ENCODE data around the gene TMEM158. TPM values are rescaled to one million over a fixed set of nuclear protein-coding genes. Genes with fewer than 3 reads are reported as not detected.

TMEM158 gene
- total RNA-seq, 2 experiments from 2014 or later: not detected

- ChIA-PET POLR2A (no interaction called here), CTCF (no interaction called here)
- Mint-ChIP-seq H3K36me3 (no peaks in the 10 kb centered on the region), H3K27ac (no peak overlapping the region), H3K9me3 (no peaks in the 10 kb centered on the region), H3K4me1 (ENCODE audit: low read depth) (peaks cover 3% of the 10 kb centered on the region), H3K4me3 (no peak overlapping the region), H3K27me3 (peaks cover 10% of the 10 kb centered on the region)
- DNase-seq: no peak
- intact Hi-C loops (cut with micrococcal nuclease): no loop called here
Measured at GRCh38 chr3:45188719-45189659, 37.1 kb downstream of the TMEM158 start.

GRCh38 chr3:45187694-45188141 is 38.4 kb downstream of the TMEM158 start:
- intact Hi-C loops (cut with micrococcal nuclease): no loop called here
- POLR2A ChIA-PET: no interaction called here
- peak; percentile 56 for DNase-seq
- Mint-ChIP-seq H3K4me1 (ENCODE audit: low read depth) (peaks cover 7% of the 10 kb centered on the region), H3K36me3 (no peaks in the 10 kb centered on the region), H3K27me3 (peaks cover 10% of the 10 kb centered on the region), H3K27ac (no peak overlapping the region), H3K9me3 (no peaks in the 10 kb centered on the region), H3K4me3 (no peak overlapping the region)
- CTCF ChIA-PET: no interaction called here

GRCh38 chr3:45186871-45187270 is 39.2 kb downstream of the TMEM158 start:
- ChIA-PET CTCF (no interaction called here), POLR2A (no interaction called here)
- H3K27ac Mint-ChIP-seq: no peak overlapping the region

GRCh38 chr3:45185461-45185860 is 40.6 kb downstream of the TMEM158 start:
- H3K36me3 Mint-ChIP-seq: no peaks in the 10 kb centered on the region
- H3K27me3 Mint-ChIP-seq: peaks cover 10% of the 10 kb centered on the region
- H3K4me1 Mint-ChIP-seq (ENCODE audit: low read depth): peaks cover 7% of the 10 kb centered on the region
- DNase-seq: no peak
- ChIA-PET POLR2A (no interaction called here), CTCF (interaction anchor here (1.2 kb wide), 1 partner anchor 25 kb away, joined by 3 read pairs; no protein-coding TSS in a partner anchor)
- intact Hi-C loops (cut with micrococcal nuclease): no loop called here
- H3K4me3 Mint-ChIP-seq: no peak overlapping the region
- peak overlapping the region; percentile 18 for H3K27ac Mint-ChIP-seq
- H3K9me3 Mint-ChIP-seq: no peaks in the 10 kb centered on the region

More at GRCh38 chr3:45186871-45187270, 39.2 kb downstream of the TMEM158 start:
- Mint-ChIP-seq H3K4me3 (no peak overlapping the region), H3K4me1 (ENCODE audit: low read depth) (peaks cover 7% of the 10 kb centered on the region), H3K36me3 (no peaks in the 10 kb centered on the region), H3K27me3 (peaks cover 10% of the 10 kb centered on the region), H3K9me3 (no peaks in the 10 kb centered on the region)
- intact Hi-C loops (cut with micrococcal nuclease): no loop called here
- DNase-seq: no peak

- DNase-seq: no peak
- CTCF ChIA-PET: interaction anchor here (1.2 kb wide), 1 partner anchor 25 kb away, joined by 3 read pairs; no protein-coding TSS in a partner anchor
- intact Hi-C loops (cut with micrococcal nuclease): no loop called here
- no peaks in the 10 kb centered on the region for H3K36me3 Mint-ChIP-seq
- peaks cover 7% of the 10 kb centered on the region for H3K4me1 Mint-ChIP-seq (ENCODE audit: low read depth)
- H3K4me3 Mint-ChIP-seq: no peak overlapping the region
- H3K9me3 Mint-ChIP-seq: no peaks in the 10 kb centered on the region
- H3K27ac Mint-ChIP-seq: no peak overlapping the region
- POLR2A ChIA-PET: no interaction called here
- H3K27me3 Mint-ChIP-seq: peaks cover 10% of the 10 kb centered on the region
Measured at GRCh38 chr3:45185052-45185451, 41.0 kb downstream of the TMEM158 start.

GRCh38 chr3:45183872-45184262 is 42.2 kb downstream of the TMEM158 start:
- H3K9me3 Mint-ChIP-seq: no peaks in the 10 kb centered on the region
- peaks cover 10% of the 10 kb centered on the region for H3K27me3 Mint-ChIP-seq
- H3K4me3 Mint-ChIP-seq: no peak overlapping the region
- POLR2A ChIA-PET: no interaction called here
- H3K36me3 Mint-ChIP-seq: no peaks in the 10 kb centered on the region
- intact Hi-C loops (cut with micrococcal nuclease): no loop called here
- DNase-seq: no peak
- peaks cover 7% of the 10 kb centered on the region for H3K4me1 Mint-ChIP-seq (ENCODE audit: low read depth)
- H3K27ac Mint-ChIP-seq: no peak overlapping the region
- CTCF ChIA-PET: interaction anchor here (0.8 to 0.9 kb wide), 2 partner anchors 142 to 143 kb away, joined by 3 to 5 read pairs; no protein-coding TSS in a partner anchor

- H3K4me3 Mint-ChIP-seq: no peak overlapping the region
- intact Hi-C loops (cut with micrococcal nuclease): no loop called here
- peaks cover 10% of the 10 kb centered on the region for H3K27me3 Mint-ChIP-seq
- peaks cover 7% of the 10 kb centered on the region for H3K4me1 Mint-ChIP-seq (ENCODE audit: low read depth)
- ChIA-PET POLR2A (no interaction called here), CTCF (interaction anchor here (0.8 kb wide), 1 partner anchor 143 kb away, joined by 5 read pairs; no protein-coding TSS in a partner anchor)
- no peaks in the 10 kb centered on the region for H3K36me3 Mint-ChIP-seq
- H3K27ac Mint-ChIP-seq: no peak overlapping the region
- no peak for DNase-seq
- H3K9me3 Mint-ChIP-seq: no peaks in the 10 kb centered on the region
Measured at GRCh38 chr3:45182915-45183871, 42.9 kb downstream of the TMEM158 start.

- Mint-ChIP-seq H3K27ac (no peak overlapping the region), H3K4me1 (ENCODE audit: low read depth) (peaks cover 4% of the 10 kb centered on the region), H3K36me3 (no peaks in the 10 kb centered on the region), H3K27me3 (peaks cover 9% of the 10 kb centered on the region), H3K9me3 (no peaks in the 10 kb centered on the region), H3K4me3 (no peak overlapping the region)
- ChIA-PET CTCF (interaction anchor here (0.6 to 0.8 kb wide), 2 partner anchors 62 to 141 kb away, joined by 3 read pairs; no protein-coding TSS in a partner anchor), POLR2A (no interaction called here)
- intact Hi-C loops (cut with micrococcal nuclease): no loop called here
- DNase-seq: no peak
Measured at GRCh38 chr3:45181496-45181895, 44.6 kb downstream of the TMEM158 start.

- POLR2A ChIA-PET: no interaction called here
- H3K4me3 Mint-ChIP-seq: no peak overlapping the region
- no peaks in the 10 kb centered on the region for H3K9me3 Mint-ChIP-seq
- H3K4me1 Mint-ChIP-seq (ENCODE audit: low read depth): peaks cover 4% of the 10 kb centered on the region
- CTCF ChIA-PET: interaction anchor here (0.8 kb wide), 1 partner anchor 140 kb away, joined by 3 read pairs; no protein-coding TSS in a partner anchor
- H3K27ac Mint-ChIP-seq: no peak overlapping the region
- intact Hi-C loops (cut with micrococcal nuclease): no loop called here
- H3K36me3 Mint-ChIP-seq: no peaks in the 10 kb centered on the region
- no peak for DNase-seq
- peaks cover 8% of the 10 kb centered on the region for H3K27me3 Mint-ChIP-seq
Measured at GRCh38 chr3:45180899-45181298, 45.2 kb downstream of the TMEM158 start.

- H3K4me3 Mint-ChIP-seq: no peak overlapping the region
- CTCF ChIA-PET: no interaction called here
- POLR2A ChIA-PET: no interaction called here
- no peak overlapping the region for H3K27ac Mint-ChIP-seq
- H3K27me3 Mint-ChIP-seq: peaks cover 3% of the 10 kb centered on the region
- H3K9me3 Mint-ChIP-seq: no peaks in the 10 kb centered on the region
- intact Hi-C loops (cut with micrococcal nuclease): no loop called here
- no peak for DNase-seq
- H3K4me1 Mint-ChIP-seq (ENCODE audit: low read depth): peaks cover 4% of the 10 kb centered on the region
- H3K36me3 Mint-ChIP-seq: no peaks in the 10 kb centered on the region
Measured at GRCh38 chr3:45180051-45180450, 46.0 kb downstream of the TMEM158 start.

GRCh38 chr3:45179163-45179562 is 46.9 kb downstream of the TMEM158 start:
- no peaks in the 10 kb centered on the region for H3K36me3 Mint-ChIP-seq
- peaks cover 4% of the 10 kb centered on the region for H3K4me1 Mint-ChIP-seq (ENCODE audit: low read depth)
- H3K9me3 Mint-ChIP-seq: no peaks in the 10 kb centered on the region
- DNase-seq: no peak
- intact Hi-C loops (cut with micrococcal nuclease): no loop called here
- H3K27ac Mint-ChIP-seq: no peak overlapping the region
- POLR2A ChIA-PET: no interaction called here
- H3K27me3 Mint-ChIP-seq: peaks cover 3% of the 10 kb centered on the region
- CTCF ChIA-PET: interaction anchor here (0.7 kb wide), 1 partner anchor 221 kb away, joined by 3 read pairs; no protein-coding TSS in a partner anchor
- H3K4me3 Mint-ChIP-seq: no peak overlapping the region
